ENCODE results near the gene ACAP3. TPM values are rescaled to one million over a fixed set of nuclear protein-coding genes. Genes with fewer than 3 reads are reported as not detected.

Gene ACAP3
- total and polyA plus RNA-seq, 2 donors (not counting 3 experiments of a cell fraction or from before 2014, with no cell fraction given), result 27.8 to 39.0 TPM

- dilution Hi-C loops (cut with MboI; ENCODE audit: extremely low pct_ligation_motif_present, low sequenced_read_pairs) (no loop called here), intact Hi-C loops (cut with micrococcal nuclease) (loop anchor here (1.0 to 5.0 kb wide), 3 partner anchors 16 to 262 kb away; partner anchors contain the start of gene ISG15)
- Histone ChIP-seq H3K79me2 (ENCODE audit: control insufficient read depth, insufficient read depth, low read length) (peaks cover 39% of the 10 kb centered on the region), H3K9ac (replicated peaks; ENCODE audit: extremely low read depth, insufficient read depth, low read length) (peak overlapping the region; percentile 68), H4K20me1 (replicated peaks; ENCODE audit: control insufficient read depth, extremely low read depth, insufficient read depth, low read length) (no peaks in the 10 kb centered on the region), H3K9me3 (replicated peaks; ENCODE audit: control insufficient read depth, insufficient read depth, low read length) (no peaks in the 10 kb centered on the region), H3K4me1 (ENCODE audit: control insufficient read depth, extremely low read depth, insufficient read depth, low read length) (peaks cover 24% of the 10 kb centered on the region), H3K27me3 (ENCODE audit: control insufficient read depth in 2 of 2, insufficient read depth in 2 of 2, low read length in 2 of 2) (no peaks in the 10 kb centered on the region), H3K4me3 (replicated peaks in 1 of 3; ENCODE audit: insufficient read depth in 1 of 3, low read depth in 1 of 3, low read length in 3 of 3) (peak overlapping the region; percentile 47 to 72 (median 53)), H3K9me1 (replicated peaks; ENCODE audit: control insufficient read depth, extremely low read depth, insufficient read depth, low read length) (no peaks in the 10 kb centered on the region), H3K4me2 (ENCODE audit: insufficient read depth, low read length) (peak overlapping the region; percentile 71), H3K27ac (ENCODE audit: insufficient read depth, low read depth, low read length) (peak overlapping the region; percentile 39), H2AFZ (ENCODE audit: low read depth, low read length) (peak overlapping the region; percentile 89), H3K36me3 (ENCODE audit: control insufficient read depth in 2 of 2, extremely low read depth in 1 of 2, insufficient read depth in 2 of 2, low read length in 2 of 2) (no peaks in the 10 kb centered on the region)
- no TSS peak for BruUV-seq (replicated peaks)
- TF ChIP-seq FOS (IDR thresholded peaks at IDR 0.05; ENCODE audit: borderline replicate concordance, insufficient read depth, low read length) (no peak), CTCF (IDR thresholded peaks at IDR 0.05; ENCODE audit: extremely low read depth in 1 of 2, insufficient read depth in 1 of 2, low read depth in 1 of 2, low read length in 2 of 2) (no peak), POLR2A (IDR thresholded peaks at IDR 0.05; ENCODE audit: low read depth, low read length) (no peak)
- CTCF ChIA-PET, result interaction anchor here (1.0 to 2.1 kb wide), 4 partner anchors 14 to 255 kb away, joined by 3 to 11 read pairs (median 5); no protein-coding TSS in a partner anchor
- DNase-seq (ENCODE audit: low read depth, low spot score), result no peak
- FAIRE-seq, result no peak
- POLR2A ChIA-PET, result interaction anchor here (0.6 kb wide), 1 partner anchor 29 kb away, joined by 4 read pairs; no protein-coding TSS in a partner anchor
Measured at GRCh38 chr1:1274299-1274930, 33.3 kb downstream of the ACAP3 start.

Data from endothelial cell of umbilical vein (primary cell).